Right atrium auricular region (tissue), 2 donors: ENCODE data around the gene ACOT11. TPM values are rescaled to one million over a fixed set of nuclear protein-coding genes. Genes with fewer than 3 reads are reported as not detected.
"Not testable (repeated sequence)": the region's sequence is repeated elsewhere in the genome, so short reads cannot be mapped to it uniquely, and the experiment has no call there.

Experiments used
- DNase-seq: peaks from one replicate; pipeline ENCODE4 v3.0.0-alpha.2; 2019; ENCODE audit warnings: low spot score
- H3K27ac ChIP-seq, 2 donors: fragments of 200-600 bp; sonication (generic); 1 replicate in 1 of 2; 2 replicates in 1 of 2; pipeline ENCODE4 v1.5.1; 2016 to 2019
- H3K27me3 ChIP-seq, 2 donors: fragments of 200-600 bp; sonication (generic); one replicate each; pipeline versions ENCODE4 v1.5.1 to v1.6.0; 2017 to 2019
- H3K36me3 ChIP-seq: fragments of 200-600 bp; sonication (generic); one replicate; pipeline ENCODE4 v1.5.1; 2016
- H3K4me1 ChIP-seq, 2 donors: fragments of 200-600 bp; sonication (generic); one replicate each; pipeline versions ENCODE4 v1.5.1 to v1.6.0; 2017 to 2019
- H3K4me3 ChIP-seq, 2 donors: fragments of 200-600 bp; sonication (generic); 1 replicate in 1 of 2; 2 replicates in 1 of 2; pipeline ENCODE4 v1.5.1; 2017 to 2019; ENCODE audit warnings: mild to moderate bottlenecking in 1 of 2, moderate library complexity in 1 of 2
- H3K9me3 ChIP-seq, 2 donors: fragments of 200-600 bp; sonication (generic); one replicate each; pipeline ENCODE4 v1.5.1; 2019
- total RNA-seq, 2 donors: library from RNA; depleted of rRNA; stranded (reverse); fragments of >200 nt; gene quantifications; one replicate each; pipeline ENCODE4 v1.1.0, GENCODE V29; 2016
- TF ChIP-seq, protein P1 (sequence below), 2 donors: fragments of 200-600 bp; sonication (generic); IDR thresholded peaks; one replicate each; pipeline ENCODE4 v1.5.1; 2019; ENCODE audit warnings: antibody characterized with exemption in 2 of 2

Gene ACOT11
- total RNA-seq, 2 donors from 2014 or later: 9.1 to 27.0 TPM

- no peaks in the 10 kb centered on the region for H3K9me3 ChIP-seq
- H3K27ac ChIP-seq: no peak overlapping the region
- DNase-seq: no peak
- no peaks in the 10 kb centered on the region for H3K36me3 ChIP-seq
- no peaks in the 10 kb centered on the region for H3K4me1 ChIP-seq
- no peak overlapping the region for H3K4me3 ChIP-seq
- TF ChIP-seq, protein P1, sequence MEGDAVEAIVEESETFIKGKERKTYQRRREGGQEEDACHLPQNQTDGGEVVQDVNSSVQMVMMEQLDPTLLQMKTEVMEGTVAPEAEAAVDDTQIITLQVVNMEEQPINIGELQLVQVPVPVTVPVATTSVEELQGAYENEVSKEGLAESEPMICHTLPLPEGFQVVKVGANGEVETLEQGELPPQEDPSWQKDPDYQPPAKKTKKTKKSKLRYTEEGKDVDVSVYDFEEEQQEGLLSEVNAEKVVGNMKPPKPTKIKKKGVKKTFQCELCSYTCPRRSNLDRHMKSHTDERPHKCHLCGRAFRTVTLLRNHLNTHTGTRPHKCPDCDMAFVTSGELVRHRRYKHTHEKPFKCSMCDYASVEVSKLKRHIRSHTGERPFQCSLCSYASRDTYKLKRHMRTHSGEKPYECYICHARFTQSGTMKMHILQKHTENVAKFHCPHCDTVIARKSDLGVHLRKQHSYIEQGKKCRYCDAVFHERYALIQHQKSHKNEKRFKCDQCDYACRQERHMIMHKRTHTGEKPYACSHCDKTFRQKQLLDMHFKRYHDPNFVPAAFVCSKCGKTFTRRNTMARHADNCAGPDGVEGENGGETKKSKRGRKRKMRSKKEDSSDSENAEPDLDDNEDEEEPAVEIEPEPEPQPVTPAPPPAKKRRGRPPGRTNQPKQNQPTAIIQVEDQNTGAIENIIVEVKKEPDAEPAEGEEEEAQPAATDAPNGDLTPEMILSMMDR (IDR thresholded peaks at IDR 0.05): no peak
- no peaks in the 10 kb centered on the region for H3K27me3 ChIP-seq
These were observed 31.6 kb upstream of the ACOT11 start for GRCh38 chr1:54516249-54516920.

- H3K4me3 ChIP-seq: no peak overlapping the region
- no peaks in the 10 kb centered on the region for H3K4me1 ChIP-seq
- H3K27ac ChIP-seq: no peak overlapping the region
- no peaks in the 10 kb centered on the region for H3K27me3 ChIP-seq
- TF ChIP-seq, protein P1 (IDR thresholded peaks at IDR 0.05): no peak
- no peaks in the 10 kb centered on the region for H3K9me3 ChIP-seq
- no peak for DNase-seq
- H3K36me3 ChIP-seq: no peaks in the 10 kb centered on the region
These were observed 30.5 kb upstream of the ACOT11 start for GRCh38 chr1:54517496-54517895.

GRCh38 chr1:54518489-54518888, 29.5 kb upstream of the ACOT11 start:
- Histone ChIP-seq H3K27me3 (no peaks in the 10 kb centered on the region), H3K4me1 (no peaks in the 10 kb centered on the region), H3K27ac (no peak overlapping the region), H3K4me3 (no peak overlapping the region), H3K9me3 (no peaks in the 10 kb centered on the region), H3K36me3 (no peaks in the 10 kb centered on the region)
- TF ChIP-seq, protein P1 (IDR thresholded peaks at IDR 0.05): no peak
- DNase-seq: no peak

DNA sequence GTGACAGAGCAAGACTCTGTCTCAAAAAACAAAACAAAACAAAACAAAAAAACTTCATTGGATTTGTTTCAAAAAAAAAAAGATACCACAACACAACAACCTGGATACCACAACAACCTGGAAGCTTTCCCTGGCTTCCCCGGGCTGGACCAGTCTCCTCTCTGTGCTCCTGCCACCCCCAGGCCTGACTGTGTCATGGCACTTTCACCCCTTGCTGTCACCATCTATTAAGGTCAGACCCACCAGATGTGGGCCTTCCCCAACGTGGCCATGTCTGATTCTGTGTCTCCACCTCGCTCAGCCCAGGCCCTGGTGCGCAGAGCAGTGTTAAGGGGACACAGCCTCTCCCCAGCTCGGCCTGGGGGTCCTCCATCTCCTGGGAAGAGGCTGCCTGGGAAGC, 28.3 kb upstream of the ACOT11 start:
- Histone ChIP-seq H3K9me3 (no peaks in the 10 kb centered on the region), H3K36me3 (no peaks in the 10 kb centered on the region), H3K4me1 (no peaks in the 10 kb centered on the region), H3K4me3 (no peak overlapping the region), H3K27me3 (no peaks in the 10 kb centered on the region), H3K27ac (no peak overlapping the region)
- no peak for DNase-seq
- TF ChIP-seq, protein P1 (IDR thresholded peaks at IDR 0.05): no peak

GRCh38 chr1:54520631-54521321, 27.3 kb upstream of the ACOT11 start:
- H3K27ac ChIP-seq: no peak overlapping the region
- TF ChIP-seq, protein P1 (IDR thresholded peaks at IDR 0.05): no peak
- no peaks in the 10 kb centered on the region for H3K4me1 ChIP-seq
- no peaks in the 10 kb centered on the region for H3K9me3 ChIP-seq
- no peaks in the 10 kb centered on the region for H3K36me3 ChIP-seq
- no peak overlapping the region for H3K4me3 ChIP-seq
- no peak for DNase-seq
- no peaks in the 10 kb centered on the region for H3K27me3 ChIP-seq

GRCh38 chr1:54526565-54526964, 21.5 kb upstream of the ACOT11 start:
- H3K36me3 ChIP-seq, DNase-seq, H3K4me1 ChIP-seq, H3K4me3 ChIP-seq, H3K27me3 ChIP-seq, H3K9me3 ChIP-seq, H3K27ac ChIP-seq: not testable (repeated sequence)
